Islet precursor cell (in vitro differentiated cells): ENCODE data around the gene DSTN.
A peak's percentile ranks its signal among the peaks of the same experiment; 100 is the strongest.

Experiments
- DNase-seq: peaks from one replicate; pipeline ENCODE4 v3.0.0-alpha.2; 2018

Gene DSTN

GRCh38 chr20:17640146-17640874 lies 70.4 kb downstream of the DSTN start:
- DNase-seq = no peak

- DNase-seq = no peak
Measured at GRCh38 chr20:17640875-17641378, 71.1 kb downstream of the DSTN start.

- DNase-seq = no peak
Measured at GRCh38 chr20:17641520-17641964, 71.7 kb downstream of the DSTN start.

- DNase-seq = no peak
Measured at GRCh38 chr20:17641993-17642392, 72.1 kb downstream of the DSTN start.

- DNase-seq = no peak
Measured at GRCh38 chr20:17642404-17643269, 72.8 kb downstream of the DSTN start.

GRCh38 chr20:17643531-17644188 lies 73.8 kb downstream of the DSTN start:
- no peak for DNase-seq

- DNase-seq = no peak
Measured at GRCh38 chr20:17644451-17644850, 74.6 kb downstream of the DSTN start.

- DNase-seq = no peak
Measured at GRCh38 chr20:17645010-17645409, 75.1 kb downstream of the DSTN start.

- no peak for DNase-seq
Measured at GRCh38 chr20:17645546-17646208, 75.8 kb downstream of the DSTN start.

- DNase-seq = no peak
Measured at GRCh38 chr20:17646209-17646960, 76.5 kb downstream of the DSTN start.

GRCh38 chr20:17646961-17647301 lies 77.1 kb downstream of the DSTN start:
- DNase-seq = no peak

- DNase-seq = no peak
Measured at GRCh38 chr20:17647391-17648314, 77.8 kb downstream of the DSTN start.

GRCh38 chr20:17648315-17648646 lies 78.4 kb downstream of the DSTN start:
- DNase-seq = no peak

GRCh38 chr20:17648791-17649730 lies 79.2 kb downstream of the DSTN start:
- no peak for DNase-seq

GRCh38 chr20:17650301-17651128 lies 80.6 kb downstream of the DSTN start:
- DNase-seq = no peak

- no peak for DNase-seq
Measured at GRCh38 chr20:17651129-17651759, 81.4 kb downstream of the DSTN start.

- peak; percentile 71 for DNase-seq
Measured at GRCh38 chr20:17651760-17652388, 82.0 kb downstream of the DSTN start.

- DNase-seq = no peak
Measured at GRCh38 chr20:17652411-17652810, 82.5 kb downstream of the DSTN start.
